GM12878 (cell line): ENCODE measurements around the gene HNRNPA2B1. TPM values are rescaled to one million over a fixed set of nuclear protein-coding genes. Genes with fewer than 3 reads are reported as not detected.
A peak's percentile ranks its signal among the peaks of the same experiment; 100 is the strongest.

Experiments used
- BACH1 ChIP-seq: fragments of 450-650 bp; IDR thresholded peaks from 2 replicates; pipeline ENCODE4 v1.6.1; 2017; ENCODE audit warnings: mild to moderate bottlenecking, borderline replicate concordance
- CHD1 ChIP-seq: IDR thresholded peaks from 2 replicates; pipeline ENCODE4 v1.6.1; 2012; ENCODE audit warnings: low read depth, low read length, improper control_type of control experiment
- EP300 ChIP-seq, 2 experiments: fragments of 150-350 bp in 1 of 2; IDR thresholded peaks; 2 replicates each; pipeline ENCODE4 v1.6.1; 2011 to 2012; ENCODE audit warnings: low read depth in 2 of 2, low read length in 2 of 2, borderline replicate concordance in 1 of 2, improper control_type of control experiment in 1 of 2, inconsistent platforms in 1 of 2; ENCODE audit not compliant: control insufficient read depth in 1 of 2
- FOS ChIP-seq: IDR thresholded peaks from 3 replicates; pipeline ENCODE4 v1.6.1; 2011; ENCODE audit warnings: borderline replicate concordance; ENCODE audit not compliant: insufficient read length; ENCODE audit errors: extremely low read depth
- GABPA ChIP-seq: IDR thresholded peaks from 2 replicates; pipeline ENCODE4 v1.6.1; 2014; ENCODE audit warnings: antibody characterized with exemption, low read depth, mild to moderate bottlenecking, inconsistent platforms
- MTA3 ChIP-seq: IDR thresholded peaks from 2 replicates; pipeline ENCODE4 v1.6.1; 2012; ENCODE audit warnings: low read length, inconsistent platforms, borderline replicate concordance
- NFIC ChIP-seq: IDR thresholded peaks from 2 replicates; pipeline ENCODE4 v1.6.1; 2012; ENCODE audit warnings: low read depth, mild to moderate bottlenecking, inconsistent platforms, low read length, moderate library complexity
- RAD51 ChIP-seq: fragments of 450-650 bp; IDR thresholded peaks from 2 replicates; pipeline ENCODE4 v1.6.1; 2016; ENCODE audit warnings: moderate library complexity, mild to moderate bottlenecking, inconsistent platforms
- RBBP5 ChIP-seq: fragments of 200-600 bp; sonication (generic); conservative IDR thresholded peaks from 2 replicates; pipeline ENCODE4 v1.6.1; 2016
- ZBED1 ChIP-seq: IDR thresholded peaks from 2 replicates; pipeline ENCODE4 v1.6.1; 2016; ENCODE audit warnings: borderline replicate concordance
- polyA plus RNA-seq, 11 experiments: library from polyadenylated mRNA; depleted of rRNA in 4 of 11; unstranded in 6 of 11; stranded (reverse) in 5 of 11; fragments of >200 nt; fragmentation: Nextera tagmentation in 4 of 11; fragmentation: Illumina TruSeq in 1 of 11; extraction: Ambion mirVana in 4 of 11; extraction: Trizol in 1 of 11; gene quantifications; 1 replicate in 1 of 11; 2 replicates in 10 of 11; pipeline versions ENCODE4 v1.2.1 to v1.2.3, GENCODE V29; 2011 to 2016; ENCODE audit warnings: inconsistent platforms in 2 of 11, missing spikeins in 2 of 11, low read depth in 1 of 11
- total RNA-seq, 4 experiments: library from RNA; depleted of rRNA in 3 of 4; stranded (reverse); fragments of >200 nt in 3 of 4; fragmentation: Illumina TruSeq in 1 of 4; extraction: Trizol in 1 of 4; gene quantifications; 2 replicates each; pipeline versions ENCODE4 v1.2.1 to v1.2.3, GENCODE V29; 2013 to 2021
- TF ChIP-seq, protein P1 (sequence below): fragments of 450-650 bp; IDR thresholded peaks from 2 replicates; pipeline ENCODE4 v1.6.1; 2018; ENCODE audit warnings: mild to moderate bottlenecking, low read depth, moderate library complexity; ENCODE audit not compliant: partially characterized antibody
- TF ChIP-seq, protein P2 (sequence below): fragments of 150-350 bp; IDR thresholded peaks from 2 replicates; pipeline ENCODE4 v1.6.1; 2014; ENCODE audit warnings: mild to moderate bottlenecking, low read depth, low read length
- TF ChIP-seq, protein P3 (sequence below): fragments of 450-650 bp; IDR thresholded peaks from 2 replicates; pipeline ENCODE4 v1.6.1; 2018; ENCODE audit warnings: borderline replicate concordance, mild to moderate bottlenecking; ENCODE audit not compliant: partially characterized antibody
- TF ChIP-seq, protein P4 (sequence below): fragments of 450-650 bp; IDR thresholded peaks from 2 replicates; pipeline ENCODE4 v1.6.1; 2016; ENCODE audit warnings: mild to moderate bottlenecking

The HNRNPA2B1 gene
- total and polyA plus RNA-seq, 10 of the 15 experiments (the other 5 are each of a cell fraction or from before 2014, with no cell fraction given): 295 to 1,396 (median 932) TPM

DNA sequence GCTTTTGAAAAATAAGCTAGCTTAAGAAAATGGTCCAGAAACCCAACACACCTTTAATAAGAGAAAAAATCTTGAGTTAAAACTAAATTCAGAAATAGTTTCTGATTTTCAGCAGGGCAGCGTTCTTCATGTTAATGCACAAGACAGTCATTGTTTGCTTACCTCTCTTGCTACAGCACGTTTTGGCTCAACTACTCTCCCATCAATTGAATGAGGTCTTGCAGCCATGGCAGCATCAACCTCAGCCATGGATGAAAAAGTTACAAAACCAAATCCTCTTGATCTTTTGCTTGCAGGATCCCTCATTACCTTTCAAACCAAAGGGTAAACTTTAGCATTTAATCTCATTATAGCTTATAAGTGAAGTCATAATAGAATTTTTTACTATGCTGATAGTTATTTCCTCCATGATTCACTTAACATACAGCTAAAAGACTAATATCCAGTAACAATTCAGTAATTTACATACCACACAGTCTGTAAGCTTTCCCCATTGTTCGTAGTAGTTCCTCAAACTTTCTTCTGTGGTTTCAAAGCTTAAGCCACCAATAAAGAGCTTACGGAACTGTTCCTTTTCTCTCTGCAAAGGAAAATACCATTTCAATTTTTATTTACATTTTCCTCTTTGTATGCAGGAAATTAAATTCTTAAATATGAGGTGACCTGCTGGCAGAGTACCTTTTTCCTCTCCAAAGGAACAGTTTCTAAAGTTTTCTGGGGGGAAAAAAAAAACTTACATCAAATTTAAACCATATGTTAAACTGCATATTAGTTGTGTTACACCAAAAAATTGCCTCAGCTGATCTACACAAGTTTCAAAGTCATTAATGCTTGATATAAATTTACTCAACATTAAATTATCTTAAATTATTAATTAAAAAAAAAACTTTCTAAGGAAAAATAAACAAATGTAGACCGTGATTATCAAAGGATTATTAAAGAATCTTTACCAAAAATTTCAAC is 3.1 kb downstream of the HNRNPA2B1 start (continued):
- TF ChIP-seq MTA3: no peak
- TF ChIP-seq, protein P1, sequence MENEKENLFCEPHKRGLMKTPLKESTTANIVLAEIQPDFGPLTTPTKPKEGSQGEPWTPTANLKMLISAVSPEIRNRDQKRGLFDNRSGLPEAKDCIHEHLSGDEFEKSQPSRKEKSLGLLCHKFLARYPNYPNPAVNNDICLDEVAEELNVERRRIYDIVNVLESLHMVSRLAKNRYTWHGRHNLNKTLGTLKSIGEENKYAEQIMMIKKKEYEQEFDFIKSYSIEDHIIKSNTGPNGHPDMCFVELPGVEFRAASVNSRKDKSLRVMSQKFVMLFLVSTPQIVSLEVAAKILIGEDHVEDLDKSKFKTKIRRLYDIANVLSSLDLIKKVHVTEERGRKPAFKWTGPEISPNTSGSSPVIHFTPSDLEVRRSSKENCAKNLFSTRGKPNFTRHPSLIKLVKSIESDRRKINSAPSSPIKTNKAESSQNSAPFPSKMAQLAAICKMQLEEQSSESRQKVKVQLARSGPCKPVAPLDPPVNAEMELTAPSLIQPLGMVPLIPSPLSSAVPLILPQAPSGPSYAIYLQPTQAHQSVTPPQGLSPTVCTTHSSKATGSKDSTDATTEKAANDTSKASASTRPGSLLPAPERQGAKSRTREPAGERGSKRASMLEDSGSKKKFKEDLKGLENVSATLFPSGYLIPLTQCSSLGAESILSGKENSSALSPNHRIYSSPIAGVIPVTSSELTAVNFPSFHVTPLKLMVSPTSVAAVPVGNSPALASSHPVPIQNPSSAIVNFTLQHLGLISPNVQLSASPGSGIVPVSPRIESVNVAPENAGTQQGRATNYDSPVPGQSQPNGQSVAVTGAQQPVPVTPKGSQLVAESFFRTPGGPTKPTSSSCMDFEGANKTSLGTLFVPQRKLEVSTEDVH: no peak
- TF ChIP-seq, protein P2, sequence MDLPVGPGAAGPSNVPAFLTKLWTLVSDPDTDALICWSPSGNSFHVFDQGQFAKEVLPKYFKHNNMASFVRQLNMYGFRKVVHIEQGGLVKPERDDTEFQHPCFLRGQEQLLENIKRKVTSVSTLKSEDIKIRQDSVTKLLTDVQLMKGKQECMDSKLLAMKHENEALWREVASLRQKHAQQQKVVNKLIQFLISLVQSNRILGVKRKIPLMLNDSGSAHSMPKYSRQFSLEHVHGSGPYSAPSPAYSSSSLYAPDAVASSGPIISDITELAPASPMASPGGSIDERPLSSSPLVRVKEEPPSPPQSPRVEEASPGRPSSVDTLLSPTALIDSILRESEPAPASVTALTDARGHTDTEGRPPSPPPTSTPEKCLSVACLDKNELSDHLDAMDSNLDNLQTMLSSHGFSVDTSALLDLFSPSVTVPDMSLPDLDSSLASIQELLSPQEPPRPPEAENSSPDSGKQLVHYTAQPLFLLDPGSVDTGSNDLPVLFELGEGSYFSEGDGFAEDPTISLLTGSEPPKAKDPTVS: no peak
- no peak for TF ChIP-seq RBBP5
- no peak for TF ChIP-seq GABPA
- 0 out of 4 replicates have a peak, but pooled peaks of 1 of the 2 experiments have one; percentile 19 for TF ChIP-seq EP300 (IDR thresholded peaks at IDR 0.05; ENCODE audit: borderline replicate concordance in 1 of 2, control insufficient read depth in 1 of 2, low read depth in 2 of 2, low read length in 2 of 2)
- TF ChIP-seq, protein P3, sequence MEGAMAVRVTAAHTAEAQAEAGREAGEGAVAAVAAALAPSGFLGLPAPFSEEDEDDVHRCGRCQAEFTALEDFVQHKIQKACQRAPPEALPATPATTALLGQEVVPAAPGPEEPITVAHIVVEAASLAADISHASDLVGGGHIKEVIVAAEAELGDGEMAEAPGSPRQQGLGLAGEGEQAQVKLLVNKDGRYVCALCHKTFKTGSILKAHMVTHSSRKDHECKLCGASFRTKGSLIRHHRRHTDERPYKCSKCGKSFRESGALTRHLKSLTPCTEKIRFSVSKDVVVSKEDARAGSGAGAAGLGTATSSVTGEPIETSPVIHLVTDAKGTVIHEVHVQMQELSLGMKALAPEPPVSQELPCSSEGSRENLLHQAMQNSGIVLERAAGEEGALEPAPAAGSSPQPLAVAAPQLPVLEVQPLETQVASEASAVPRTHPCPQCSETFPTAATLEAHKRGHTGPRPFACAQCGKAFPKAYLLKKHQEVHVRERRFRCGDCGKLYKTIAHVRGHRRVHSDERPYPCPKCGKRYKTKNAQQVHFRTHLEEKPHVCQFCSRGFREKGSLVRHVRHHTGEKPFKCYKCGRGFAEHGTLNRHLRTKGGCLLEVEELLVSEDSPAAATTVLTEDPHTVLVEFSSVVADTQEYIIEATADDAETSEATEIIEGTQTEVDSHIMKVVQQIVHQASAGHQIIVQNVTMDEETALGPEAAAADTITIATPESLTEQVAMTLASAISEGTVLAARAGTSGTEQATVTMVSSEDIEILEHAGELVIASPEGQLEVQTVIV: no peak
- no peak for TF ChIP-seq CHD1
- TF ChIP-seq FOS: no peak
- TF ChIP-seq, protein P4, sequence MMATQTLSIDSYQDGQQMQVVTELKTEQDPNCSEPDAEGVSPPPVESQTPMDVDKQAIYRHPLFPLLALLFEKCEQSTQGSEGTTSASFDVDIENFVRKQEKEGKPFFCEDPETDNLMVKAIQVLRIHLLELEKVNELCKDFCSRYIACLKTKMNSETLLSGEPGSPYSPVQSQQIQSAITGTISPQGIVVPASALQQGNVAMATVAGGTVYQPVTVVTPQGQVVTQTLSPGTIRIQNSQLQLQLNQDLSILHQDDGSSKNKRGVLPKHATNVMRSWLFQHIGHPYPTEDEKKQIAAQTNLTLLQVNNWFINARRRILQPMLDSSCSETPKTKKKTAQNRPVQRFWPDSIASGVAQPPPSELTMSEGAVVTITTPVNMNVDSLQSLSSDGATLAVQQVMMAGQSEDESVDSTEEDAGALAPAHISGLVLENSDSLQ: no peak
- no peak for TF ChIP-seq RAD51
- no peak for TF ChIP-seq ZBED1
- TF ChIP-seq BACH1: no peak
- peak; percentile 39 for TF ChIP-seq NFIC
